OCI-LY3 (cell line): ENCODE measurements around the gene HACE1.

Experiments
- H2AFZ ChIP-seq: fragments of 200-600, 300-600 bp; shearing (Covaris generic); 2 replicates; pipeline ENCODE4 v1.6.0; 2014; ENCODE audit warnings: antibody characterized with exemption, low read depth, low read length
- H3K27ac ChIP-seq: fragments of 200-600, 300-600 bp; sonication (generic); 2 replicates; pipeline ENCODE4 v1.5.1; 2014; ENCODE audit warnings: mild to moderate bottlenecking, low read length, moderate library complexity, mixed read lengths
- H3K27me3 ChIP-seq: fragments of 200-600, 300-600 bp; sonication (generic); 2 replicates; pipeline ENCODE4 v1.6.1; 2014; ENCODE audit warnings: low read depth, low read length, mixed read lengths
- H3K36me3 ChIP-seq: fragments of 200-600, 300-600 bp; sonication (generic); replicated peaks from 2 replicates; pipeline ENCODE3; 2014; ENCODE audit warnings: low read depth, low read length, mixed read lengths
- H3K4me1 ChIP-seq: fragments of 300-600, 200-600 bp; sonication (generic); 2 replicates; pipeline ENCODE4 v1.6.1; 2014; ENCODE audit warnings: low read length, mixed read lengths
- H3K4me2 ChIP-seq: fragments of 200-600, 300-600 bp; sonication (generic); 2 replicates; pipeline ENCODE4 v1.6.1; 2014; ENCODE audit warnings: low read length, mixed read lengths
- H3K4me3 ChIP-seq: fragments of 300-600, 200-600 bp; sonication (generic); 2 replicates; pipeline ENCODE4 v1.5.1; 2014; ENCODE audit warnings: antibody characterized with exemption, mild to moderate bottlenecking, low read length, moderate library complexity
- H3K79me2 ChIP-seq: fragments of 300-600, 200-600 bp; shearing (Covaris generic); 2 replicates; pipeline ENCODE4 v1.6.1; 2014; ENCODE audit warnings: mild to moderate bottlenecking, low read length, mixed read lengths
- H3K9ac ChIP-seq: fragments of 300-600, 200-600 bp; shearing (Covaris generic); 2 replicates; pipeline ENCODE4 v1.6.0; 2014; ENCODE audit warnings: mild to moderate bottlenecking, low read length, moderate library complexity
- H3K9me3 ChIP-seq: fragments of 200-600, 300-600 bp; shearing (Covaris generic); 2 replicates; pipeline ENCODE4 v1.6.1; 2014; ENCODE audit warnings: low read length, mixed read lengths; ENCODE audit not compliant: insufficient read depth
- H4K20me1 ChIP-seq: fragments of 200-600, 300-600 bp; sonication (generic); 2 replicates; pipeline ENCODE4 v1.6.1; 2016; ENCODE audit warnings: low read length, mixed read lengths; ENCODE audit not compliant: insufficient read depth
- EZH2phosphoT487 ChIP-seq: fragments of 200-600 bp; shearing (Covaris generic); IDR thresholded peaks from 2 replicates; pipeline ENCODE4 v1.6.1; 2018; ENCODE audit warnings: antibody characterized with exemption, mixed run types, low read depth
- TF ChIP-seq, protein P1 (sequence below): fragments of 200-600, 300-600 bp; sonication (generic); IDR thresholded peaks from 2 replicates; pipeline ENCODE4 v1.5.1; 2014; ENCODE audit warnings: antibody characterized with exemption, low read length, low read depth

HACE1 gene

GRCh38 chr6:104714796-104715195 is 144.9 kb downstream of the HACE1 start:
- no peaks in the 10 kb centered on the region for H3K9me3 ChIP-seq
- H3K36me3 ChIP-seq = no peaks in the 10 kb centered on the region
- no peak overlapping the region for H3K27ac ChIP-seq
- no peak overlapping the region for H3K9ac ChIP-seq
- no peaks in the 10 kb centered on the region for H4K20me1 ChIP-seq
- no peaks in the 10 kb centered on the region for H3K4me1 ChIP-seq
- H3K79me2 ChIP-seq = no peaks in the 10 kb centered on the region
- H3K4me2 ChIP-seq = no peak overlapping the region
- no peaks in the 10 kb centered on the region for H3K27me3 ChIP-seq
- no peak for TF ChIP-seq EZH2phosphoT487
- TF ChIP-seq, protein P1, sequence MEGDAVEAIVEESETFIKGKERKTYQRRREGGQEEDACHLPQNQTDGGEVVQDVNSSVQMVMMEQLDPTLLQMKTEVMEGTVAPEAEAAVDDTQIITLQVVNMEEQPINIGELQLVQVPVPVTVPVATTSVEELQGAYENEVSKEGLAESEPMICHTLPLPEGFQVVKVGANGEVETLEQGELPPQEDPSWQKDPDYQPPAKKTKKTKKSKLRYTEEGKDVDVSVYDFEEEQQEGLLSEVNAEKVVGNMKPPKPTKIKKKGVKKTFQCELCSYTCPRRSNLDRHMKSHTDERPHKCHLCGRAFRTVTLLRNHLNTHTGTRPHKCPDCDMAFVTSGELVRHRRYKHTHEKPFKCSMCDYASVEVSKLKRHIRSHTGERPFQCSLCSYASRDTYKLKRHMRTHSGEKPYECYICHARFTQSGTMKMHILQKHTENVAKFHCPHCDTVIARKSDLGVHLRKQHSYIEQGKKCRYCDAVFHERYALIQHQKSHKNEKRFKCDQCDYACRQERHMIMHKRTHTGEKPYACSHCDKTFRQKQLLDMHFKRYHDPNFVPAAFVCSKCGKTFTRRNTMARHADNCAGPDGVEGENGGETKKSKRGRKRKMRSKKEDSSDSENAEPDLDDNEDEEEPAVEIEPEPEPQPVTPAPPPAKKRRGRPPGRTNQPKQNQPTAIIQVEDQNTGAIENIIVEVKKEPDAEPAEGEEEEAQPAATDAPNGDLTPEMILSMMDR = no peak
- no peak overlapping the region for H2AFZ ChIP-seq
- no peak overlapping the region for H3K4me3 ChIP-seq

GRCh38 chr6:104713982-104714381 is 145.7 kb downstream of the HACE1 start:
- Histone ChIP-seq H4K20me1 (no peaks in the 10 kb centered on the region), H3K9me3 (no peaks in the 10 kb centered on the region), H3K36me3 (no peaks in the 10 kb centered on the region), H3K4me3 (no peak overlapping the region), H3K27ac (no peak overlapping the region), H3K4me2 (no peak overlapping the region), H3K4me1 (no peaks in the 10 kb centered on the region), H3K9ac (no peak overlapping the region), H2AFZ (no peak overlapping the region), H3K79me2 (no peaks in the 10 kb centered on the region), H3K27me3 (no peaks in the 10 kb centered on the region)
- TF ChIP-seq EZH2phosphoT487 = no peak
- TF ChIP-seq, protein P1 = no peak

GRCh38 chr6:104711371-104711770 is 148.3 kb downstream of the HACE1 start:
- Histone ChIP-seq H3K27ac (no peak overlapping the region), H3K79me2 (no peaks in the 10 kb centered on the region), H3K9ac (no peak overlapping the region), H3K36me3 (no peaks in the 10 kb centered on the region), H3K9me3 (no peaks in the 10 kb centered on the region), H3K27me3 (no peaks in the 10 kb centered on the region), H2AFZ (no peak overlapping the region), H3K4me3 (no peak overlapping the region), H3K4me2 (no peak overlapping the region), H4K20me1 (no peaks in the 10 kb centered on the region), H3K4me1 (no peaks in the 10 kb centered on the region)
- TF ChIP-seq, protein P1 = no peak
- no peak for TF ChIP-seq EZH2phosphoT487

DNA sequence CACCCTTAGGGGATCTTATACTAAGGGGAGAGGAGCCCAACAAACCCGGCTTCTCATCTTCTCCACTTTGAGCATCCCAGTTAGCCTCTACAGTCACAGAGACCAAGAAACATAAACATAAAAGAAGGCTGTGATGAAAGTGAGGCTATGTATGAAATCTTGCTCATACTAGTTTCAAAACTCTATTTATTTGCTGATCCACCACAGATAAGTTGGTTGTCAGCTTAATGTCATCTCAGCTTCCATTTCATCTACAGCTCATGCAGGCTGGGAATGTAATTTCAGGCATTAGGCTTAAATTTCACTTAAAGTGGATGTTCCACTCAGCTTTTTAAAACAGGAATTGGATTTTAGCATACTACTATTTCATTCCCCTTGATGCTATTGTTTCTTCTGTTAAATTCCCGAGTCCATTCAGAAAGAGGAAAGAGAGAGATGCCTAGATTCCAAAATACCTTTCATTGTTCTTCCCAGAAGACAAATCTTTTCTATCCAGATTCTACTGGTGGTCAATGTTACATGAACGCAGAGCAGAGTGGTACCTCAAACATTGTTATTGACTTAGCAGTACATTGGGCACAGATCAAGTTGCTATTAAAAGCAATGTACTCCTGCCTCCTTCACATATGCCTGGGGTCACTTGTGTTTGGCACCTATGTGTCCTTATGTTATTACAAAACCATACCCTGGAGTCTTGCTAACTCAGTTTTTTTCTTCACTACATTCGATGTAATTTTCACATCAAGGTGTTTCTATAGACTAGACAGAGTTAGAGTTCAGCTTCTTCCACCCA is 149.0 kb downstream of the HACE1 start:
- Histone ChIP-seq H3K9me3 (no peaks in the 10 kb centered on the region), H2AFZ (no peak overlapping the region), H4K20me1 (no peaks in the 10 kb centered on the region), H3K36me3 (no peaks in the 10 kb centered on the region), H3K4me2 (no peak overlapping the region), H3K27me3 (no peaks in the 10 kb centered on the region), H3K4me3 (no peak overlapping the region), H3K9ac (no peak overlapping the region), H3K79me2 (no peaks in the 10 kb centered on the region), H3K4me1 (no peaks in the 10 kb centered on the region), H3K27ac (no peak overlapping the region)
- no peak for TF ChIP-seq EZH2phosphoT487
- TF ChIP-seq, protein P1 = no peak
